CD8-positive, alpha-beta memory T cell (primary cell): ENCODE data around the gene IMPA2. TPM values are rescaled to one million over a fixed set of nuclear protein-coding genes. Genes with fewer than 3 reads are reported as not detected.
A peak's percentile ranks its signal among the peaks of the same experiment; 100 is the strongest.
"Not testable (repeated sequence)": the region's sequence is repeated elsewhere in the genome, so short reads cannot be mapped to it uniquely, and the experiment has no call there.

ENCODE experiments used
- CTCF ChIA-PET: fragments of 350-600 bp; sonication (Branson Sonifier 250); formaldehyde crosslinking; loops from one replicate; lab custom pipeline; 2021; ENCODE audit warnings: antibody characterized with exemption; lab: Charles Lee
- POLR2A ChIA-PET: fragments of 350-600 bp; sonication (Branson Sonifier 250); formaldehyde crosslinking; loops from one replicate; lab custom pipeline; 2021; ENCODE audit warnings: antibody characterized with exemption; lab: Charles Lee
- DNase-seq, 5 donors: peaks; one replicate each; pipeline versions ENCODE4 v3.0.0 to v3.0.0-alpha.2; 2020 to 2022; ENCODE audit warnings: mixed read lengths in 1 of 5
- H3K27ac ChIP-seq: one replicate; pipeline ENCODE4 v1.7.0; 2013; ENCODE audit warnings: low read depth, mild to moderate bottlenecking, low read length, moderate library complexity
- H3K27me3 ChIP-seq: 2 replicates; pipeline ENCODE4 v1.7.0; 2013; ENCODE audit warnings: low read length, mild to moderate bottlenecking; ENCODE audit not compliant: insufficient read depth, poor library complexity, severe bottlenecking
- H3K36me3 ChIP-seq: 2 replicates; pipeline ENCODE4 v1.7.0; 2013; ENCODE audit warnings: mild to moderate bottlenecking, low read length, moderate library complexity; ENCODE audit not compliant: insufficient read depth
- H3K4me1 ChIP-seq: 2 replicates; pipeline ENCODE4 v1.7.0; 2013; ENCODE audit warnings: mild to moderate bottlenecking, low read length, moderate library complexity; ENCODE audit not compliant: insufficient read depth
- H3K4me3 ChIP-seq: 2 replicates; pipeline ENCODE4 v1.7.0; 2013; ENCODE audit warnings: mild to moderate bottlenecking, low read length
- H3K9me3 ChIP-seq: 2 replicates; pipeline ENCODE4 v1.7.0; 2013; ENCODE audit warnings: mild to moderate bottlenecking, low read length
- H3K27ac Mint-ChIP-seq, 8 donors: one replicate each; pipeline ENCODE4 v1.8.0; 2020 to 2021; ENCODE audit warnings: mixed read lengths in 8 of 8, mild to moderate bottlenecking in 6 of 8, inconsistent platforms in 3 of 8, moderate library complexity in 3 of 8
- H3K27me3 Mint-ChIP-seq, 2 donors: one replicate each; pipeline ENCODE4 v1.8.0; 2020 to 2021; ENCODE audit warnings: mixed read lengths in 2 of 2, mild to moderate bottlenecking in 1 of 2, moderate library complexity in 1 of 2
- H3K36me3 Mint-ChIP-seq, 3 donors: one replicate each; pipeline ENCODE4 v1.8.0; 2020 to 2021; ENCODE audit warnings: mixed read lengths in 3 of 3, inconsistent platforms in 1 of 3, mild to moderate bottlenecking in 1 of 3
- H3K4me1 Mint-ChIP-seq, 3 donors: one replicate each; pipeline ENCODE4 v1.8.0; 2020 to 2021; ENCODE audit warnings: mixed read lengths in 3 of 3, inconsistent platforms in 1 of 3, mild to moderate bottlenecking in 1 of 3
- H3K4me3 Mint-ChIP-seq, 7 donors: one replicate each; pipeline ENCODE4 v1.8.0; 2020 to 2021; ENCODE audit warnings: mixed read lengths in 7 of 7, mild to moderate bottlenecking in 6 of 7, moderate library complexity in 4 of 7, inconsistent platforms in 2 of 7
- H3K9me3 Mint-ChIP-seq, 5 donors: one replicate each; pipeline ENCODE4 v1.8.0; 2020 to 2022; ENCODE audit warnings: mixed read lengths in 5 of 5, mild to moderate bottlenecking in 3 of 5, moderate library complexity in 2 of 5, inconsistent platforms in 1 of 5
- polyA plus RNA-seq: library from polyadenylated mRNA; unstranded; fragments of 300-500 nt; fragmentation: Illumina TruSeq; gene quantifications from one replicate; pipeline ENCODE4 v1.2.3, GENCODE V29; 2021
- total RNA-seq, 2 experiments: library from RNA; stranded (reverse); gene quantifications; one replicate each; pipeline ENCODE4 v1.2.3, GENCODE V29; 2021

IMPA2 gene
- total and polyA plus RNA-seq, 3 experiments from 2014 or later, result 6.2 to 14.0 (median 13.3) TPM

DNA sequence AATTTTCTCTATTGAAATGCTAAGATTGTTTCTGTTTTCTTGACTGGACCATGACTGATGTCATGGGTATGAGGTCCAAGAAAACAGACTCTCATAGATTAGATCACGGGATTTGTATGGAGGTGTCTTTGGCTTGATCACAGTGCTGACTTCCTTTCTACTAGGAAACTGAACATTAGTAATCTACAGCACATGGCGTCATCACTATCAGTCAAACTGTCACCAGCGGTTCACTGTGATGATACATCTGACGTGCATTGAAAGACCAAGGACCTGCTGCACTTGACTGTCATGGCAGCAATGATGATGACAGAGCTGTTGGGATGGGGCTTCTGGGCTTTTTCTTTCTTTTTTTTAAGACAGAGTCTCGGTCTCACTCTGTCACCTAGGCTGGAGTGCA, 28.2 kb upstream of the IMPA2 start:
- Histone ChIP-seq H3K9me3 (no peaks in the 10 kb centered on the region), H3K27me3 (no peaks in the 10 kb centered on the region), H3K36me3 (no peaks in the 10 kb centered on the region), H3K27ac (no peak overlapping the region), H3K4me1 (no peaks in the 10 kb centered on the region), H3K4me3 (no peak overlapping the region)
- Mint-ChIP-seq H3K4me3 (no peak overlapping the region), H3K27me3 (peaks cover 3 to 6% of the 10 kb centered on the region in 2 donors), H3K9me3 (peaks cover 11 to 15% (median 13%) of the 10 kb centered on the region in 5 donors), H3K36me3 (peaks cover 0 to 11% (median 4%) of the 10 kb centered on the region in 3 donors), H3K27ac (no peak overlapping the region), H3K4me1 (peaks cover 0 to 5% (median 0%) of the 10 kb centered on the region in 3 donors)
- ChIA-PET POLR2A (no interaction called here), CTCF (interaction anchor here (7.7 kb wide), 1 partner anchor 15 kb away, joined by 36 read pairs; no protein-coding TSS in a partner anchor)
- DNase-seq, result no peak

GRCh38 chr18:11955239-11956029, 25.9 kb upstream of the IMPA2 start:
- Histone ChIP-seq H3K27ac (no peak overlapping the region), H3K36me3 (no peaks in the 10 kb centered on the region), H3K4me3 (no peak overlapping the region), H3K27me3 (no peaks in the 10 kb centered on the region), H3K9me3 (no peaks in the 10 kb centered on the region), H3K4me1 (no peaks in the 10 kb centered on the region)
- H3K27ac Mint-ChIP-seq, result no peak overlapping the region
- no peak for DNase-seq
- POLR2A ChIA-PET, result interaction anchor here (0.6 kb wide), 1 partner anchor 9 kb away, joined by 4 read pairs; no protein-coding TSS in a partner anchor
- no peaks in the 10 kb centered on the region for H3K4me1 Mint-ChIP-seq
- H3K27me3 Mint-ChIP-seq, result peaks cover 3 to 6% of the 10 kb centered on the region in 2 donors
- peaks cover 11 to 15% (median 13%) of the 10 kb centered on the region in 5 donors for H3K9me3 Mint-ChIP-seq
- H3K36me3 Mint-ChIP-seq, result peaks cover 0 to 11% (median 4%) of the 10 kb centered on the region in 3 donors
- H3K4me3 Mint-ChIP-seq, result peak overlapping the region in 1 of 7 donors; percentile 7
- CTCF ChIA-PET, result interaction anchor here (1.3 kb wide), 2 partner anchors 36 to 84 kb away, joined by 3 read pairs; no protein-coding TSS in a partner anchor

- no peaks in the 10 kb centered on the region for H3K36me3 ChIP-seq
- H3K9me3 ChIP-seq, result no peaks in the 10 kb centered on the region
- no peak overlapping the region for H3K4me3 ChIP-seq
- ChIA-PET CTCF (interaction anchor here (0.6 to 1.3 kb wide), 2 partner anchors 83 to 969 kb away, joined by 3 read pairs; no protein-coding TSS in a partner anchor), POLR2A (no interaction called here)
- H3K4me1 ChIP-seq, result no peaks in the 10 kb centered on the region
- Mint-ChIP-seq H3K4me1 (no peaks in the 10 kb centered on the region), H3K36me3 (peaks cover 0 to 11% (median 4%) of the 10 kb centered on the region in 3 donors), H3K27me3 (peaks cover 6% of the 10 kb centered on the region in 2 donors), H3K9me3 (peaks cover 11 to 15% (median 13%) of the 10 kb centered on the region in 5 donors), H3K27ac (peak overlapping the region in 1 of 8 donors; percentile 91), H3K4me3 (no peak overlapping the region)
- H3K27ac ChIP-seq, result no peak overlapping the region
- no peak for DNase-seq
- H3K27me3 ChIP-seq, result no peaks in the 10 kb centered on the region
These were observed 24.7 kb upstream of the IMPA2 start for GRCh38 chr18:11956371-11957308.

GRCh38 chr18:11957636-11958035, 23.7 kb upstream of the IMPA2 start:
- CTCF ChIA-PET, result no interaction called here
- POLR2A ChIA-PET, result no interaction called here
- peaks cover 6% of the 10 kb centered on the region in 2 donors for H3K27me3 Mint-ChIP-seq
- no peak overlapping the region for H3K4me3 Mint-ChIP-seq
- Histone ChIP-seq H3K27me3 (no peaks in the 10 kb centered on the region), H3K27ac (no peak overlapping the region), H3K4me3 (no peak overlapping the region), H3K9me3 (no peaks in the 10 kb centered on the region), H3K4me1 (no peaks in the 10 kb centered on the region), H3K36me3 (no peaks in the 10 kb centered on the region)
- peaks cover 0 to 11% (median 4%) of the 10 kb centered on the region in 3 donors for H3K36me3 Mint-ChIP-seq
- H3K4me1 Mint-ChIP-seq, result no peaks in the 10 kb centered on the region
- no peak for DNase-seq
- H3K27ac Mint-ChIP-seq, result no peak overlapping the region
- H3K9me3 Mint-ChIP-seq, result peaks cover 11 to 15% (median 13%) of the 10 kb centered on the region in 5 donors

DNA sequence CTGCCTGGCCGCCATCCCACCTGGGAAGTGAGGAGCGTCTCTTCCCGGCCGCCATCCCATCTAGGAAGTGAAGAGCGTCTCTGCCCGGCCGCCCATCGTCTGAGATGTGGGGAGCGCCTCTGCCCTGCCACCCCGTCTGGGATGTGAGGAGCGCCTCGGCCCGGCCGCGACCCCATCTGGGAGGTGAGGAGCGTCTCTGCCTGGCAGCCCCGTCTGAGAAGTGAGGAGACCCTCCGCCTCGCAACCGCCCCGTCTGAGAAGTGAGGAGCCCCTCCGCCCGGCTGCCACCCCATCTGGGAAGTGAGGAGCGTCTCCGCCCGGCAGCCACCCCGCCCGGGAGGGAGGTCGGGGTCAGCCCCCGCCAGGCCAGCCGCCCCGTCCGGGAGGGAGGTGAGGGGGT, 21.7 kb upstream of the IMPA2 start:
- H3K4me1 Mint-ChIP-seq, H3K27ac ChIP-seq, H3K4me1 ChIP-seq, H3K27me3 Mint-ChIP-seq, H3K36me3 ChIP-seq, H3K27ac Mint-ChIP-seq, POLR2A ChIA-PET, H3K27me3 ChIP-seq, H3K4me3 Mint-ChIP-seq, CTCF ChIA-PET, DNase-seq, H3K9me3 ChIP-seq, H3K4me3 ChIP-seq: not testable (repeated sequence)
- Mint-ChIP-seq H3K9me3 (peaks cover 11 to 15% (median 13%) of the 10 kb centered on the region in 5 donors), H3K36me3 (peaks cover 0 to 11% (median 4%) of the 10 kb centered on the region in 3 donors)

GRCh38 chr18:11960743-11961380, 20.4 kb upstream of the IMPA2 start:
- Mint-ChIP-seq H3K4me3 (no peak overlapping the region), H3K4me1 (no peaks in the 10 kb centered on the region), H3K36me3 (peaks cover 0 to 11% (median 4%) of the 10 kb centered on the region in 3 donors), H3K27me3 (peaks cover 5 to 6% of the 10 kb centered on the region in 2 donors), H3K9me3 (peaks cover 11 to 14% (median 13%) of the 10 kb centered on the region in 5 donors), H3K27ac (no peak overlapping the region)
- ChIA-PET CTCF (interaction anchor here (0.7 kb wide), 1 partner anchor 35 kb away, joined by 3 read pairs; no protein-coding TSS in a partner anchor), POLR2A (no interaction called here)
- H3K4me1 ChIP-seq, result no peaks in the 10 kb centered on the region
- DNase-seq, result no peak
- H3K27ac ChIP-seq, result no peak overlapping the region
- H3K27me3 ChIP-seq, result no peaks in the 10 kb centered on the region
- no peaks in the 10 kb centered on the region for H3K36me3 ChIP-seq
- no peak overlapping the region for H3K4me3 ChIP-seq
- no peaks in the 10 kb centered on the region for H3K9me3 ChIP-seq

DNA sequence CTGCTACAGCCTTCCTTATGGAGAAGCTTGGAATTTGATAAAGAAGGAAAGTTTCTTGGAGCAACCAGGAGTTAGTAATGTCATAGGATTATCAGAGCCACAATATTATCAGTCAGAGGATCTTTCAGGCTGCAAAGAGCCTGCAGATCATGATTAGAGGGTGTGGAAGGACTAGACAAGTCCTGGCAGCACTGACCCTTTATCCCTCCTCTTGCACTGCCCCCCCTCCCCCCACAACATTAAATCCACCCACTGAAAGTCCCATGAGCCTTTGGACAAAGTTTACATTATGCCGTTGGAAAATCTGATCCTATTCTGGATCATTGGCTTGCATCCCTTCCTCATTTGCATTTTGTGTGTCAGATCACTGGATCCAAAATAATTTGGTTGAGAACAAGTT, 18.7 kb upstream of the IMPA2 start:
- ChIA-PET CTCF (no interaction called here), POLR2A (no interaction called here)
- no peak overlapping the region for H3K27ac Mint-ChIP-seq
- H3K4me1 Mint-ChIP-seq, result no peaks in the 10 kb centered on the region
- Histone ChIP-seq H3K4me3 (no peak overlapping the region), H3K36me3 (no peaks in the 10 kb centered on the region), H3K9me3 (no peaks in the 10 kb centered on the region), H3K4me1 (no peaks in the 10 kb centered on the region), H3K27ac (no peak overlapping the region), H3K27me3 (no peaks in the 10 kb centered on the region)
- peaks cover 3 to 7% of the 10 kb centered on the region in 2 donors for H3K27me3 Mint-ChIP-seq
- peaks cover 0 to 2% (median 0%) of the 10 kb centered on the region in 3 donors for H3K36me3 Mint-ChIP-seq
- H3K9me3 Mint-ChIP-seq, result peaks cover 0 to 2% (median 1%) of the 10 kb centered on the region in 5 donors
- no peak for DNase-seq
- H3K4me3 Mint-ChIP-seq, result no peak overlapping the region
